Measurements from ENCODE around the gene POLDIP2.

Gene POLDIP2

DNA sequence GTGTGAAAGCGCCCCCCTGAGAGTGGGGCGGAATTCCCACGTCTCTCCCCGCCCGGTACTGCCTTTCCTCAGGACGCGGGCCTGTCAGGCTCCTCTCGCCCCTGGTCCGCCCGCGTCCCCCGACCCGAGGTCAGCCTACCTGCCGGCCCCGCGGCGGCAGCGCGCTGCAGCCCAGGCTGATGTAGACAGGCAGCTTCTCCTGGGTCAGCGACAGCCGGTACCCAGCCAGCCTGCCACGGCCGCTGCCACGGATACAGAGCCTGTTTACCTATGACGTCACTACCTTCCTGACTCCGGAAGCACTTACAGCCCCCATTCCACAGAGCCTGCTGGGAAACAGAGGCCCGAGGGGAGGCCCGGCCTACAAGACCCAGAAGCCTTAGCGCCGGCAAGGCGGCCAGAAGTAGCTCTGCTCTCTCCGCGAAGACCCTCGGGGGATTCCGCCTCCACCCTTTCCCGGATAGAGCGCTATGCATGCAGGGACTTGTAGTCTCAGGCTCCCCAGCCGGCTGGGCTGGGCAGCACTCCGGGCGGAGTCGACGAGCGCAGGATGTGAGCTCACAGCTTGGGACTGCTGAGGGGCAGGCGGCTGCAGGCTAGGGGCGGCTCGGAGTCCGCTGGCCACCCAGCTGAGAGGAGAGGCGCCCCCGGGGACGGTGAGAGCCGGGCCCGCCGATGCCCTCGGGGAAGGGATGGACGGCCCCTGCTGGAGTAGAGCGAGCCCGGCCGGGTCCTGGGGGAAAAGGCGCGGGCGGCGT is 21.9 kb downstream of the POLDIP2 start, which contains the start of the genes IFT20 and TNFAIP1:
Gene IFT20 (minus strand): TSS at position 272 of the 758 bp plus-strand sequence. CDS start 3,487 bp downstream, outside the sequence.
Gene TNFAIP1 (plus strand): TSS at position 561 of the 758 bp plus-strand sequence. CDS start 3,761 bp downstream, outside the sequence.
- peak; percentile 96 for DNase-seq (ENCODE audit: low spot score)

DNA sequence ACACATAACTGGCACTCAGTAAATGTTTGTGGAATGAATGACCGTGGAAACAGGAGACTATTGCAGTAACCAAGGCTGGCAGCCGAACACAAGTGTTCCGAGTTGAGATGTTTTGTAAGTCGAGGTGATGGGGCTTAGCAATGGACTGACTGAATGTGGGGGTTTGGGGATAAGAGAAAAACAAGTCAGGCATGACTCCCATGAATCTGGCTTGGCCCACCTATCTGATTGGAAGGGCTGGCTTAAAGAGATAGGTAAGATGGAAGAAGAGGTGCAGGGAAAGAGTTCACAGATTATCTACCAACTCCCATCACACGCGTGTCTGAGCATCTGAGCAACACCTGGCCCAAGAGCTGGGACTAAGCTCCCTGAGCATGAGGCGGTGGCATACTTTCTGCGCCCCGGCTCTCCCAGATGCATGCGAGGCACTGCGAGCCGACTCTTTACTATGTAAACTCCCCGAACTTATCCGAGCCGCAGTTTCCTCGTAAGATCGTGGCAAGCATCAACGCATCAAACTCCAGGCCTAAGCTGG is 22.6 kb downstream of the POLDIP2 start:
- DNase-seq (ENCODE audit: low spot score) = no peak

DNA sequence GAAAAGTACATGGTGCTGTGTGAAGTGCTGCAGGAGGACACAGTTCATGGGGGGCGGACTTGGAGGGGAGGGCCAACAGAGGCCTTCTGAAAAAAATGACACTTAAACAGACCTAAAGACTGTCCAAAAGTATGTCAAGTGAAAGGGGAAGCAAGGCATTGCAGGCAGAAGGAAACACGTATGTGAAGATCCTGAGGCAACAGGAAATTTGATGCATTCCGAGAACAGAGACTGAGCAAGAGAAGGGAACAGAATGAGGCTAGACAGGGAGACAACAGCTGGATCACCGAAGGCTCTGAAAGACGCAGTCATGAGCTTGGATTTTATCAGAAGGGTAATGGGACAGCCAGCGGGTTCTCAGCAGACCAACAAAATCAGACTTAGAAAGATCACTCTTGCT is 23.2 kb downstream of the POLDIP2 start:
- DNase-seq (ENCODE audit: low spot score) = no peak

DNA sequence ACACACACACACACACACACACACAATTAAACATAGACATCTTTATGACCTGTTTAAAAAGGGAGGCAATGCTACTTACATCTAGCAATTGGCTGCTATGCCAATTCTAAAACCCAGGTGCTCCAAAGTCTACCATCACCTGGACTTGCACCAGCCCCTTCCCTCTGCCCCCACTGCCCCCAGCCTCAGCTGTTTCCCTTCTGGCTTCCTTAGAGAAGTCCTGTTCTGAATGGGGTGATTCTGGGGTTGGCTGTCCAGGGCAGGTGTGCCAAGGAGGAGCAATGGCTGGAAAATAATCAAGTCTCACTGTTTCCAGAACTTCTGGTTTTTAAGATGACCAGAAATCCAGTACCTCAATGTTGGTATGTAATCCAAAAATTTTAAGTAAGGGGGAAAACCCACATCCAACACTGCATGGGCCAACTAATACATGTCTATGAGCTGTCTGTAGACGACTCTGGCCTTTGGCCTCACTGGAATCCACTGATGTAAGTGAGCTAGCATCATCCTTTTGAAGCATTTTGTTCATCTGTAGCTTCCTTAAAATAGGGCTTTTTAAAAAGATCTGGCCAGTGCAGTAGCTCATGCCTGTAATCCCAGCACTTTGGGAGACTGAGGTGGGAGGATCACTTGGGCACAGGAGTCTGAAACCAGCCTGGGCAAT is 24.1 kb downstream of the POLDIP2 start:
- no peak for DNase-seq (ENCODE audit: low spot score)

DNA sequence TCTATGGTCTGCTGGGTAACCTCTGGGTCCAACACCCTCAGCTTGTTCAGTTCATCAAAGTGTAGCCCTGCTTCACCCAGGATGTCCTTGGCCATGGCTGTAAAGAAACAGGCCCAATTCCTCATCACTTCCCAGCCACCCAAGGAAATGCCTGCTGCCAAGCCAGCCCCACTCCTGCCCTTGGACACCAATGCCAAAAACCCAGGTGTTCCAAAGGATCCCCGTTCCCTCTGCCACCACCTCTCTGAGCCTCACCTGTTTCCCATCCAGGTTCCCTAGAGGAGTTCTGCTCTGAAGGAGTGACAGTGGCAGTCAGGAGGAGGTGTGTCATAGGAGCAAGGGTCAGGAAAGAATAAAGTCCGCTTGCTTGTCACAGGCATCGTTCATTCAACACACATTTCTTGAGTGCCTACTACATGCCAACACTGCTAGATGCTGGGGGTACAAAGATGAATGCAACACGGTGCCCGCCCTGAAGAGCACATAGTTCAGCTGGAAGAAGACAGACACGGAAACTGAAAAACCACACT is 25.4 kb downstream of the POLDIP2 start:
- no peak for DNase-seq (ENCODE audit: low spot score)

DNA sequence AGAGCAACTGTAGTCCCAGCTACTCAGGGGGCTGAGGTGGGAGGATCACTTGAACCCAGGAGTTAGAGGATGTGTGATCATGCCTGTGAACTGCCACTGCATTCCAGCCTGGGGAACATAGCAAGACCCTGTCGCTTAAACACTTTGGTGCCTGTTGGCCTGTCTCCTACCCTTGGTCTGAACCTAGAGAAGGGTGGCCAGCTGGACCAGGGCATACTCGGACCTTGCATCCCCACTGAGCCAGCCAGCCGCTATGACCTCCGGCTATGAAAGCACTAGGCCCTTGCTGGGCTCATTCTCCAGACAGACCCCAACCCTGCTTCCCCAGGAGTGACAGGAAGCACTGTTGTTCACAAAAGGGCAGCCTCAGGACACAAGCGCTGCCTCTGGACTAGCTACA is 26.7 kb downstream of the POLDIP2 start:
- DNase-seq (ENCODE audit: low spot score) = no peak

DNA sequence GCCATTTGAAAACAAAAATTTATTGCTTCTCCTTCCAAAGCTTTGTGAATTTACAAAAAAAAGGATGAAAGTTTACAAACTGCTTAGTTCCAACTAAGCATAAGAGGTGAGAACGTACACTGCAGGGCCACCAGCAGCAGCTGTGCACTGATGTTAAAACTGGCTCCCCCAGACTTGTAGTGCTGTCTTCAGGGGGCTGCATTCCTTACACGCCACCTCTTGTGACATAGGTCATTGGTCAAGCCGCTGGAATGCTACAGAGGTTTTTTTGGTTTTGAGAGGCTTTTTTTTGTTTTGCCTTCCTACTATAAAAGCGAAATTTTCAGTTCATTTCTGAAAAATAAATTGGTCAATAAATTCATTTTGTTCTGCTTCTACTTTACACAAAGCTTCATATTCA is 29.0 kb downstream of the POLDIP2 start:
- DNase-seq (ENCODE audit: low spot score) = peak; percentile 35

DNA sequence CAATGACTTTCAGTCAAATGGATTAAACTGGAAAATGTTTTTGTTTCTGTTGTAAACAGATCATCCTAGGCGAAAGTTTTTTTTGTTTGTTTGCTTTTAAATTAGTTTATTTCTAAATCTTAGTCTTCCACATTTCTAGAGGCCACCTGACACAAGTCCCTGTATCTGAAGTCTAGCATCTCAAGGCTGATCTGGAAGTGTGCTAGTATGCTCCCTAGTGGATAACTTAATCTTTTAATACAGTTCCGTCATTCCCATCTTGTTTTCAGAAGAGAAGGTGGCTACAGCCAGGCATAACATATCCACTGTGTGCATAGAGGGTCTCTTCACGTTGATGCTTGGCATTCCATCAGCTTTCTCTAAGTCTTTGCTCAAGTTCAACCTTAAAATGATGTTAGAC is 29.6 kb downstream of the POLDIP2 start:
- DNase-seq (ENCODE audit: low spot score) = no peak

DNA sequence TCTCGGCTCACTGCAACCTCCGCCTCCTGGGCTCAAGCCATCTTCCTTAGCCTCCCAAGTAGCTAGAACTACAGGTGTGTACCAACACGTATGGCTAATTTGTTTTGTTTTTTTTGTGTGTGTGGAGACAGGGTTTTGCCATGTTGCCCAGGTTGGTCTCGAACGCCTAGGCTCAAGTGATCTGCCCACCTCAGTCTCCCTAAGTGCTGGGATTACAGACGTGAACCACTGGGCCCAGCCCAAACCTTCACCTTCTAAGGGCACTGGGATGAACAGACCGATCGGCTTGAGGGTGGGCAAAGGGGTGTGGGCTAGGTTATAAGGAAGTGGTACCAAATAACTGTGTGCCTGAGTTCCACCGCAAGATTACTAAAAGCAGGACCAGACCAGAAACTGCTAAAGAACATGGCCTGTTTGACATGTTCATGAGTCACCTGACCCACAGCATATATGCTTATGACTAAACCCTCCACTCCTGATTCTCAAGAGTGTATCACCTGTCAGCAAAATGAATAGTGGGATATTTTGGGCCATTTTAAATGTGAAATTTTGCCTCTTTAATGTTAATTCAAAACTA is 30.2 kb downstream of the POLDIP2 start:
- no peak for DNase-seq (ENCODE audit: low spot score)

DNA sequence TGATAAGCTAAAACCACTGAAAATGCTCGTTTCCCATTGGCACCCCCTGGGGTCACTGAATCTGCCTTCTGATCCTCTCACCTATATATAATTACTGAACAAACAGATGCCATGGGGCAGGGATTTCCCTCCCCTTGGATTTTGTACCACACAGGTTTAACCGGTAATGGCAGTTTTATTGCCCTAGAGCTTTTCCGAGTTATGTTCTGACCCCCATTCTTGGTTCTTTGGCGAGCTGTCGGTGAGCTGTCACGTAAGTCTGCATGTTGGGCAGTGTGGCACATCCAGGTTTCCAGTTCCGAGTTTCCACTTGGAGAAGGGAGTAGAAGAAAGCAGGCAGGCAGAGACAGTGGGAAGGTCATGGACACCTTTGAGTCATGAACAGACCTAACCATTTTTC is 31.2 kb downstream of the POLDIP2 start:
- DNase-seq (ENCODE audit: low spot score) = no peak

DNA sequence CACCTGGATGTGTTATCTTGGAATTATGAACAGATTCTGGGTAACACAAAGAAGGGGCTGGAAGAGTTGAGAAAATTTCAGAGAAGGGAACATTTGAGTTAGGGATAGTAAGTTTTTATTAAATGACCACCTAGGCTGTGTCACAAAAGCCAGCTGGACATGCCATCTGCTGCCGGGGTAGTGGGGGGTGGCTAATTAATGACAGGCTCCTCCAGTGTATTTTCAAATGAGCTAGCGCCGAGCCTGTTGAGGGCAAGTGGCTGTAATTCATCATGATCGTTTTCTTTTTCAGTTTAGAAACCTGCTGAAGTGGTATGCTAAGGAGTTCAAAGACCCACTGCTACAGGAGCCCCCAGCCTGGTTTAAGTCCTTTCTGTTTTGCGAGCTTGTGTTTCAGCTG is 32.1 kb downstream of the POLDIP2 start:
- DNase-seq (ENCODE audit: low spot score) = no peak

DNA sequence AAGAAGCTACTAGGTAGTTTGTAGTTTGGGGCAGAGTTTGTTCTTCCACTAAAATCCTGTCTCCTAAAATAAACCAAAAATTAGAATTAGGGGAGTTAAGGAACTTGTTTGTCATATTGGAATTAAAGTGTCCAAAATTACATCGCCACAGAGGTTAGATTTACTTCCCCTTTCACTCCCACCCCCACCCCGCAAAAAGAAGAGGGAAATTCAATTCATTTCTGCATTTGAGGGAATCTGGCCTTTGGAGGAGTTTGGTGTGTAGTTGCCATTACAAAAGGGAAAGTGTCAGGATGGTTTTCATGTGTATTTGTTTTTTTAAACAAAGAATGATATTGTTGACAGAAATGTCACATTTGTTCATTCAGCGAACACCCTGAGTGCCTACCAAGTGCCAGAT is 32.5 kb downstream of the POLDIP2 start:
- no peak for DNase-seq (ENCODE audit: low spot score)

DNA sequence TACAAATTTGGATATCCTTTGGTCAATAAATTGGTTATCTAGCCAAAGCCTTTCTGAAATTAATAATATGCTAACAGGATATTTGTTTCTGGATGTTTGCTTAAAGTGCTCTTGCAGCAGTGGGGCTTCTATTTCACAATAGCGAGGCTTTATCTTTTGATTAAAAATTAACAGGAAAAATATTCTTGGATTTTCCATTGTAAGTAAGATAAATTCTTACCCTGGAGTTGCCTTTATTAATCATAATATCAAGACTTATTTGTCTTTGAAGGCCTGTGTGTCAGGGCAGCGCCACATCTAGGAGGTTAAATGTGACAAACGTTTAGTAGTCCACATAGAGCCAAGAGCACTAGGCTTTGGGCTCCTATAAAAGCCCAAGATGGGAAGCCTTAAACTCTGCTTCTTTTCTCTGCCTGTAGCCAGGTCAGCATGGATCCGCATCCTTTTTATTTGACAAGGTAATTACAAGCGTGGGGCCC is 33.0 kb downstream of the POLDIP2 start:
- DNase-seq (ENCODE audit: low spot score) = no peak

DNA sequence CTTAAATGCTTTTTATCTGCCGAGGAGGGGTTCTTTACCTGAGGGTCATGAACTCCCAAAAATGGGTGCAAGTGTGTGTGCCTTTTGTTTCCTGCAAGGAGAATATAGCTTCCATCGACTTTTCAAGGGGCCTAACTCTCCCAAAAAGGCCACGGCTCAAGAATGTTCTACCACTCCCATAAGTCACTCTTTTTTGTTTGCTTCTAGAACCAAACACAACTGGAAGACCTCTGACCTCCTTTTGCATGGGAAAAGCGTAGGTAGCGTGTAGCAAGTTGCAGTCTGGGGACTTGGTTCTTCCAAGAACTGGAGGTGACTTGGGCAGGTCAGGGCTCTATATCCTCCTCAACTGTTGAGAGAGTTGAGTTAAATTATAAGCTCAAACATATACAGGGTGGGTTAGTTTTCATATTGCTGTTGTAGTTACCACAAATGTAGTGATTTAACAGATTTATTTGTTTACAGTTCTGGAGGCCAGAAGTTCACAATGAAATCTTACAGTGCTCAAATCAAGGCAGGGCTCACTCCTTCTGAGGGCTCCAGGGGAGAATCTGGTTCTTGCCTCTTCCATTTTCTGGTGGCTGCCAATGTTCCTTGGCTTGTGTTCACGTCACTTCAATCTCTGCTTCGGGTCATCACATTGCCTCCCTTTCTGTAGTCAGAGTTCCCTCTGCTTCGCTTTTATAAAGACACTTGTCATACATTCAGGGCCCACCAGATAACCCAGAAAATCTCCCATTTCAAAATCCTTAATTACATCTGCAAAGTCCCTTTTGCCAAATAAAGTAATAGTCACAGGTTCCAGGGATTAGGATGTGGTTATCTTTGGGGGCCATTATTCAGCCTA is 36.9 kb downstream of the POLDIP2 start:
- DNase-seq (ENCODE audit: low spot score) = no peak

DNA sequence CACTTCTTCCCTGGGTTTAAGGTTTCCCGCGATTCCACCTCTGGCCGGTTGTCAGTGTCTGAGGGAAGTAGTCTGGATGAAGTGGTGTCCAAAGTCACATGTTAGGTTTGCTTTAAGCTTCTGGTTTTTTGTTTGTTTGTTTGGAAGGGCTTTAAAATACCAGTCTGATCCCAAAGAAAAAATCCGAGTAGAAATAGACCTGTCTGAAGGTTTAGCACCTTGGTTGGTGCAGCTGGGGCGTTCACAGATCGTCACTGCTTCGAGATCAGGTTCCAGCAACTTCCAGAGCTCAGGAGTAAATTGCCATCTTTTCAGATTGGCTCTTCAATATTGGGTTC is 37.8 kb downstream of the POLDIP2 start:
- DNase-seq (ENCODE audit: low spot score) = no peak

DNA sequence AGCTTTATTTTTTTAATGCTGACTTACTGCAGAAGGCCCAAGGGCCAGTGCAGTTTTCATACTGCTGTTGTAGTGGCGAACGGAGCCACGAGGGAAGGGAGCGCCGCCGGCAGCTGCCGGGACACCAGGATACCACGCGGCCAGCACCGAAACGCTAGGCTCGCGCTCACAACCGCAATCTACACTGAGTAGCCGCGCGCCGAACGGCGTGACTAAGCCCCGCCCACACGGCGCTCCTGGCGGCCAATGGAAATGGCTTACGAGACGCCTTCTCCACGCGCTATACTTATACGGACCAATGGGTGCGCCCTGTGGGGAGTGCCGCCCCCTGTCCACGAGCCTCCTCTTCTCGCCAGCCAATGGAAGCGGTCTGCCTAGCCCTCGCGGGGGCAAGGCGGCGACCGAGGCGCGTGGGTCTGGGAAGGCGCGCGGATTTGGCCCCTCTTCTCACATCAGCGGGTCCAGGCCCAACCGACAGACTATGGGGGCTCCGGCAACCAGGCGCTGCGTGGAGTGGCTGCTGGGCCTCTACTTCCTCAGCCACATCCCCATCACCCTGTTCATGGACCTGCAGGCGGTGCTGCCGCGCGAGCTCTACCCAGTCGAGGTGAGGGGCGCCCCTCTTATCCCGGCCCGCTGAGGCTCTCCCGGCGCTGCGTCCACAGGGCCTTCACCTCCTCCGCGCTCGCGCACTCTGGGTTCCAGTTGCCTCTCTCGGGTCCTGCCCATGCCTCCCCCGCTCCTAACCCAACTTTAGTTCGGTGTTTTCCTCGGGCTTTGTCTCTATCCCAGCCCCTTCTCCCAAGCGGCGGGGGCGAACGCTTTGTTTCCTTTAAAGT is 38.3 kb downstream of the POLDIP2 start, which contains the start of gene TMEM97:
Gene TMEM97 (plus strand): TSS at position 442 of the 839 bp plus-strand sequence. CDS start 40 bp downstream, at position 482.
- DNase-seq (ENCODE audit: low spot score) = peak; percentile 97

DNA sequence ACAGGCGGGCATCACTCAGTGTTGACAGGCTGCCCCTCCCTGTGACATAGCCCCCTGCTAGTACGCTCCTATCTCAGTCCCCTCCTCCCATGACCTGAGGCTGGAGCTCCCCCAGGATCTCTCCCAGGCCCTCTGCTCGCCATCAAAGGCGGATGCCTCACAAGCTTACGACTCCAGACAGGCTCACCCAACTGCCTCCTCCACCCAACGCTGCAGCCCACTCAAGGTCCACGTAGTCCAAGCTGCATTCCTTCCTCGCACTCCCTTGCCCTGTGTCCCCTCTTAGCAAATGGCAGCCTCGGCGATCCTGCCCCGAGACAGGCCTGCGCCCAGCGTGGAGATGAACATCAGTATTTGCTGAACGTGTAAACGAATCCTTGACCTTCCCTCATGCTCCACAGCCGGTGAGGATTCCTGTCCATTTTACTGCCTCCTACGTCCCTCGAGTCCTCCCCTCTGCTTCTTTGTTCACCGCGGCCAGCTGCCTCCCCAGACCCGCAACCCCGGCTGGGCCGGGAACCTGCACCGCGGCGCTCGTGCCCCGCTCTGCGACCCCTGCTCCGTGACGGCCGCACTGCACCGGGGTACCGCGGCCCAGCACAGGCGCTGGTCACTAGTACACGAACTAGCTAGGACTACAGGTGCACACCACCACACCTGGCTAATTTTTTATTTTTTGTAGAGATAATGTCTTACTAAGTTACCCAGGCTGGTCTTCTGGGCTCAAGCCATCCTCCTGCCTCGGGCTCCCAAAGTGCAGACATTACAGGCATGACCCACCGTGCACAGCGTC is 39.2 kb downstream of the POLDIP2 start:
- DNase-seq (ENCODE audit: low spot score) = no peak

DNA sequence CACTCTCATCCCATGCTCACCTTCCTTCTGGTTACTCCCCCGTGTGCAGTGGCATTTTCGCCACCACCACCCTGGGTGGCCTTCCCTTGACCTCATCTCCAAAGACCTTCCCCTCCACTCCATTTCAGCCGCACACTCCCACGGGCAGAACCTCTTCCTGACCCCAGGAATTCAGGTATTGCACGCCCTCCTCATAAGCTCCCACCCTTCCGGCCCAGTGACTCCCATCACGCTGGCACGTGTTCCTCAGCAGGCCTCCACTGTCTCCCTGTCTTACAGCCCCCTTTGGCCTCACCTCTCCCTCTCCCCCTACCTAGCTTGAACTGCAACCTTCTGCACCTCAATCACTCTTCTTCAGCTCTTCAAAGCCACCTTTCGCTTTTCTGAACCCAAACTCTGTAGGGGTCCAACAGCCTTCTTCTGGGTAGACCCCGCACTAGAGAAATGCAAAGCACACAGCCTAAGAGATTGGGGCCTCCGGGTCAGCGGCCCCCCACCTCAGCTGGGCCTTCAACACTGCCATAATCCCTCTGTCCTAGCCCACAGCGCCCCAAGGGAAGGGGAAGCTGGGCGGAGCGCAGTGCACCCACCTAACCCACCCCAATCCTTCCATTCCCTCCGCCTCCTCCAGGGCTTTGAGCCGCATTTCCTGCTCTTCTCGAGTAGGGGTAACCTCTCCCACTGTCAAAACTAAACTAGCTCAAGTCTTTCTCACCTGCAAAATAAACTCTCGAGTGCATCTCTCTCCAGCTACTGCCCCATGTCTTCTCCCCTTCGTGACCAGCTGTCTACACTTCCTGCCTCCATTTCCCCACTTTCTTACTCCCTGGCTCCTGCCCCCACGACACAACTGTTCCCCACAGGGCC is 40.0 kb downstream of the POLDIP2 start:
- DNase-seq (ENCODE audit: low spot score) = no peak
